HCT116 (cell line): Measurements from ENCODE around the gene ANKRD44. TPM values are rescaled to one million over a fixed set of nuclear protein-coding genes. Genes with fewer than 3 reads are reported as not detected.

ENCODE experiments used
- ATAC-seq: fragments of 200-7000 bp; cut with Tn5 transposase; 2 replicates; pipeline ENCODE4 v1.9.1; 2020; ENCODE audit warnings: mild to moderate bottlenecking, moderate library complexity
- BruUV-seq: library from RNA; stranded (reverse); fragments of 400-500 nt; replicated peaks from 2 replicates; lab custom pipeline; 2021; lab: Mats Ljungman, UMichigan
- CTCF ChIA-PET: fragments of 300-600 bp; sonication (Branson Sonifier 250); formaldehyde crosslinking; loops from one replicate; lab custom pipeline; 2021; ENCODE audit warnings: antibody characterized with exemption; lab: Charles Lee
- POLR2A ChIA-PET: fragments of 300-600, 350-600 bp; sonication (Branson Sonifier 250); formaldehyde crosslinking; loops from one replicate; lab custom pipeline; 2021; ENCODE audit warnings: antibody characterized with exemption; lab: Charles Lee
- RAD21 ChIA-PET, 2 experiments: fragments of 300-600 bp; sonication (Branson Sonifier 250); formaldehyde crosslinking; loops; one replicate each; lab custom pipeline; 2023; ENCODE audit warnings: low total read pairs in 2 of 2; ENCODE audit not compliant: uncharacterized antibody in 2 of 2, unreplicated experiment in 2 of 2, low non-redundant PET in 1 of 2; lab: Charles Lee
- DNase-seq: peaks from one replicate; pipeline ENCODE4 v3.0.0-alpha.2; 2010; ENCODE audit warnings: low read depth, low spot score
- H2AFZ ChIP-seq: fragments of 200-600 bp; shearing (Covaris generic), sonication (generic); 2 replicates; pipeline ENCODE4 v1.6.1; 2017; ENCODE audit warnings: low read depth, mixed run types, mixed read lengths, antibody characterized with exemption, low read length; ENCODE audit not compliant: poor library complexity, severe bottlenecking
- H3K27ac ChIP-seq: 2 replicates; pipeline ENCODE4 v1.5.1; 2012; ENCODE audit warnings: low read depth, low read length
- H3K27me3 ChIP-seq: fragments of 200-600 bp; sonication (generic); 2 replicates; pipeline ENCODE4 v1.6.1; 2016; ENCODE audit warnings: mixed run types, low read length, mixed read lengths; ENCODE audit not compliant: insufficient read depth
- H3K36me3 ChIP-seq, 2 experiments: fragments of 200-500 bp in 1 of 2; fragments of 200-600 bp in 1 of 2; sonication (Bioruptor generic) in 1 of 2; sonication (generic) in 1 of 2; 2 replicates each; pipeline versions ENCODE4 v1.5.1 to v1.6.1; 2014 to 2016; ENCODE audit warnings: low read length in 2 of 2, inconsistent platforms in 1 of 2, mixed read lengths in 1 of 2, mixed run types in 1 of 2; ENCODE audit not compliant: insufficient read depth in 2 of 2, control insufficient read depth in 1 of 2
- H3K4me1 ChIP-seq, 2 experiments: fragments of 200-600 bp in 1 of 2; sonication (generic) in 1 of 2; 2 replicates each; pipeline versions ENCODE4 v1.5.1 to v1.6.1; 2012 to 2017; ENCODE audit warnings: low read length in 2 of 2, inconsistent platforms in 1 of 2, mild to moderate bottlenecking in 1 of 2, mixed read lengths in 1 of 2, mixed run types in 1 of 2, moderate library complexity in 1 of 2; ENCODE audit not compliant: insufficient read depth in 2 of 2, control insufficient read depth in 1 of 2
- H3K4me2 ChIP-seq: fragments of 200-600 bp; sonication (generic); 2 replicates; pipeline ENCODE4 v1.6.1; 2017; ENCODE audit warnings: mixed run types, low read length, mixed read lengths
- H3K4me3 ChIP-seq, 2 experiments: fragments of 200-600 bp in 1 of 2; sonication (generic) in 1 of 2; replicated peaks in 1 of 2; 2 replicates each; pipeline ENCODE4 v1.5.1; 2011 to 2016; ENCODE audit warnings: low read length in 2 of 2, control low read depth in 1 of 2, low read depth in 1 of 2, mild to moderate bottlenecking in 1 of 2, mixed read lengths in 1 of 2, mixed run types in 1 of 2
- H3K79me2 ChIP-seq: fragments of 200-600 bp; sonication (generic); 2 replicates; pipeline ENCODE4 v1.6.1; 2017; ENCODE audit warnings: mild to moderate bottlenecking, mixed run types, low read length, moderate library complexity, mixed read lengths; ENCODE audit not compliant: insufficient read depth
- H3K9ac ChIP-seq: fragments of 200-600 bp; sonication (generic); 2 replicates; pipeline ENCODE4 v1.6.1; 2016; ENCODE audit warnings: low read length, mixed read lengths
- H3K9me2 ChIP-seq: fragments of 200-600 bp; sonication (generic), shearing (Covaris generic); 2 replicates; pipeline ENCODE4 v1.6.1; 2017; ENCODE audit warnings: mixed run types, mild to moderate bottlenecking, moderate library complexity; ENCODE audit not compliant: insufficient read depth
- H3K9me3 ChIP-seq, 2 experiments: fragments of 200-500 bp in 1 of 2; fragments of 200-600 bp in 1 of 2; sonication (Bioruptor generic) in 1 of 2; sonication (generic) in 1 of 2; 2 replicates each; pipeline ENCODE4 v1.6.1; 2014 to 2017; ENCODE audit warnings: low read length in 2 of 2, mixed read lengths in 2 of 2, inconsistent platforms in 1 of 2, low read depth in 1 of 2, mild to moderate bottlenecking in 1 of 2, mixed run types in 1 of 2, moderate library complexity in 1 of 2; ENCODE audit not compliant: control insufficient read depth in 1 of 2, insufficient read depth in 1 of 2
- H4K20me1 ChIP-seq: fragments of 200-600 bp; sonication (generic), shearing (Covaris generic); 2 replicates; pipeline ENCODE4 v1.6.1; 2017; ENCODE audit warnings: mixed run types, mild to moderate bottlenecking, moderate library complexity; ENCODE audit not compliant: insufficient read depth
- ATF3 ChIP-seq: IDR thresholded peaks from 2 replicates; pipeline ENCODE4 v1.6.1; 2012
- CTCF ChIP-seq, 3 experiments: fragments of 200-600 bp in 1 of 3; sonication (generic) in 1 of 3; IDR thresholded peaks in 2 of 3; conservative IDR thresholded peaks in 1 of 3; 2 replicates each; pipeline ENCODE4 v1.5.1; 2012 to 2017; ENCODE audit warnings: low read depth in 2 of 3, low read length in 2 of 3, antibody characterized with exemption in 1 of 3, borderline replicate concordance in 1 of 3, control low read depth in 1 of 3, mild to moderate bottlenecking in 1 of 3, mixed read lengths in 1 of 3, mixed run types in 1 of 3, moderate library complexity in 1 of 3; ENCODE audit not compliant: insufficient read depth in 1 of 3
- EGR1 ChIP-seq: IDR thresholded peaks from 2 replicates; pipeline ENCODE4 v1.6.1; 2012; ENCODE audit warnings: low read depth
- ELF1 ChIP-seq: IDR thresholded peaks from 2 replicates; pipeline ENCODE4 v1.6.1; 2012; ENCODE audit warnings: low read depth, borderline replicate concordance
- EZH2 ChIP-seq: fragments of 200-600 bp; sonication (generic); IDR thresholded peaks from 2 replicates; pipeline ENCODE4 v1.6.1; 2017; ENCODE audit warnings: antibody characterized with exemption, mixed run types
- EZH2phosphoT487 ChIP-seq: fragments of 200-600 bp; IDR thresholded peaks from 2 replicates; pipeline ENCODE4 v1.6.1; 2018; ENCODE audit warnings: antibody characterized with exemption, borderline replicate concordance
- FOSL1 ChIP-seq: IDR thresholded peaks from 2 replicates; pipeline ENCODE4 v1.6.1; 2012; ENCODE audit warnings: low read depth
- POLR2A ChIP-seq: IDR thresholded peaks from 2 replicates; pipeline ENCODE4 v1.7.0; 2011; ENCODE audit warnings: borderline replicate concordance; ENCODE audit not compliant: insufficient read depth, insufficient read length; ENCODE audit errors: extremely low read depth
- POLR2AphosphoS5 ChIP-seq: IDR thresholded peaks from 2 replicates; pipeline ENCODE4 v1.6.1; 2011; ENCODE audit warnings: mild to moderate bottlenecking, low read depth, low read length, moderate library complexity
- intact Hi-C: fragments of 100-400 bp; cut with micrococcal nuclease; formaldehyde crosslinking; loops from 2 replicates; pipeline ENCODE4 v1.10.0; 2022
- total RNA-seq: library from RNA; stranded (reverse); gene quantifications from one replicate; pipeline ENCODE4 v1.2.1, GENCODE V29; 2021; ENCODE audit not compliant: unreplicated experiment

ANKRD44 gene
- total RNA-seq, 1 experiment from 2014 or later = 2.7 TPM

GRCh38 chr2:197285361-197285760 is 25.2 kb downstream of the ANKRD44 start:
- Histone ChIP-seq H3K4me1 (no peaks in the 10 kb centered on the region), H3K4me3 (no peak overlapping the region), H3K9me3 (no peaks in the 10 kb centered on the region), H2AFZ (no peak overlapping the region)
- CTCF ChIA-PET = no interaction called here
- intact Hi-C loops = no loop called here
- TF ChIP-seq EGR1 (no peak), POLR2A (no peak)
- TF ChIP-seq, all 23 proteins: peak for 0
- ChIA-PET POLR2A (no interaction called here), RAD21 (no interaction called here)
- Histone ChIP-seq H3K9me2 (no peaks in the 10 kb centered on the region), H3K4me2 (no peak overlapping the region), H3K27ac (no peak overlapping the region), H3K27me3 (no peaks in the 10 kb centered on the region), H4K20me1 (no peaks in the 10 kb centered on the region), H3K9ac (no peak overlapping the region), H3K36me3 (no peaks in the 10 kb centered on the region), H3K79me2 (no peaks in the 10 kb centered on the region)
- DNase-seq = no peak
- BruUV-seq = no TSS peak
- no peak for ATAC-seq

- H3K4me1 ChIP-seq = no peaks in the 10 kb centered on the region
- no peak overlapping the region for H3K9ac ChIP-seq
- ATAC-seq (no peak), DNase-seq (no peak)
- POLR2A ChIA-PET = no interaction called here
- no peaks in the 10 kb centered on the region for H3K79me2 ChIP-seq
- RAD21 ChIA-PET = no interaction called here
- BruUV-seq = no TSS peak
- no peaks in the 10 kb centered on the region for H3K9me3 ChIP-seq
- H3K4me3 ChIP-seq = no peak overlapping the region
- no peaks in the 10 kb centered on the region for H3K9me2 ChIP-seq
- no peak overlapping the region for H2AFZ ChIP-seq
- CTCF ChIA-PET = no interaction called here
- no peaks in the 10 kb centered on the region for H4K20me1 ChIP-seq
- H3K27ac ChIP-seq = no peak overlapping the region
- TF ChIP-seq ELF1 (no peak), POLR2A (no peak), EGR1 (no peak), EZH2 (no peak), POLR2AphosphoS5 (no peak), CTCF (IDR thresholded peaks at IDR 0.05 in 2 of 3, conservative IDR thresholded peaks at IDR 0.05 in 1 of 3; ENCODE audit: borderline replicate concordance in 1 of 3, insufficient read depth in 1 of 3, low read depth in 2 of 3, low read length in 2 of 3) (no peak), FOSL1 (no peak), EZH2phosphoT487 (no peak), ATF3 (no peak)
- H3K36me3 ChIP-seq = no peaks in the 10 kb centered on the region
- no peaks in the 10 kb centered on the region for H3K27me3 ChIP-seq
- no peak overlapping the region for H3K4me2 ChIP-seq
- intact Hi-C loops = no loop called here
These were observed 25.6 kb downstream of the ANKRD44 start for GRCh38 chr2:197284956-197285355.
